Measurements from ENCODE around the gene TUBB2A.
"Not testable (repeated sequence)": the region's sequence is repeated elsewhere in the genome, so short reads cannot be mapped to it uniquely, and the experiment has no call there.

The TUBB2A gene

DNA sequence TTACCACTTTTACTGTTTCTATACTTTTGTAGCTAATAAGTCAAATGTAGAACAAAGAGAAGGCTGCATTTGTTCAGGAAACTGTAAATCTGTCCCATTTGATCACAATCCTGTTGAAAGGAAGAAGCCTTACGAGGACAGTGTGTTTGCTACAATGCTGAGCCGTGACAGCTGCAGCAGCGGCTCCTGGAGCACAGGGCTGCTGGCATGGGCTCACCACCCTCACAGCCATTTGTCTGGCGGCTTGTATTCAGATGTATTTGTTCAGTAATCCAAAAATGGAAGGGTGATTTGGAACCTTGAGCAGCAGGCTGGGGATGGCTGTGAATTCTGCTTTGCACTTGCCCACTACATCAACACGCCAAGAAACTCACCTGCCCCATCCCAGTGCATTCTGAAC lies 5.7 kb downstream of the TUBB2A start:
- DNase-seq, result no peak

DNA sequence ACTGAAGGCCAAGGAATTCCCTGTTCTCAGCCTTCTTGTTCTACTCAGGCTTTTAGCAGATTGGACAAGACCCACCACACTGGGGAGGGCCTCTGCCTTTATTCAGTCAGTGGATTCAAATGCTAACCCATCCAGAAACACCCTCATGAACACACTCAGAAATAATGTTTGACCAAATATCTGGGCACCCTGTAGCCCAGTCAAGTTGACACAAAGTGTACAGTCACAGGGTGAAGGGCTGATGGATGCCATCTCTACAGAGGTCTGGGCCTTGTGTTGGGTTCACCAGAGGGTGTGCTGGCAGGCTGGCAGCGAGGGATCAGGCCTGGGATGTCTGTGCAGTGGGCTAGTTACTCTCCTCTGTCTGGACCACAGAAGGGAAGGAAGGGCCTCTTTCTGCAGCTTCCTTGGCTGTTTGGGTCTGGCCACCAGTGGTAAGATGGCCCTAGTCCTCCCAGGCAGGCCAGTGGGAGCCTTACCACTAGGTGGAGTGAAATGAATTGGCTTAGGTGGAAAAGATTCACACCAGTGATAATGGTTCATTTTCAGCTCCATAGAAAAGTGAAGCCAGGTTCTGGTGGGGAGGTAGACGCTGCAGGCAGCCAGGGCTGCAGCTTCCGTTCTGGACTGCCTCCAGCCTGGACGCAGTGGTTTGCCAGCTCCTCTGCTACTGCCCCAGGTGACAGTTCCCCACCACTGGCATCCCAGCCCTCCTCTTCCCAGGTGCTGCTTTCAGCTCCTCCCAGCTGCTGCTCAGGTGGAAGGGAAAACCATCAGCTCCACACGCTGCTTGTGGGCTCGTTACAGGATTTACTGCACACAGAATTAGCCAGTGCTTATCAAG lies 9.2 kb downstream of the TUBB2A start:
- DNase-seq, result no peak

DNA sequence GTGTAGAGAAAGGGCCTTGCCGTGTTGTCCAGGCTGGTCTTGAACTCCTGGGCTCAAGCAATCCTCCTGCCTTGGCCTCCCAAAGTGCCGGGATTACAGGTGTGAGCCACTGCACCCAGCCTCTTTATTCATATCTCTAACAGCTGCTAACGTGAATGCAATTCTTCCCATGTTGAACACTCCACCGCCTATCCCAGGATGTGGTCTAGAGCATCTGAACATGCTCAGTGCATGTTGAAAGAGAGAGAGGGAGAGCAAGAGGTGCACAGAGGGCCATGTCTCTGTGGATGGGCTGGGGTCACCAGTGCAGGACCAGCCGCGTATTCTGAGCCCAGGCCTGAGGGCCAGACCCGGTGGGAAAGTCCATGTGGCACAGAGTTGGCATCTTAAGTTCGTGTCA lies 12.8 kb downstream of the TUBB2A start:
- no peak for DNase-seq

DNA sequence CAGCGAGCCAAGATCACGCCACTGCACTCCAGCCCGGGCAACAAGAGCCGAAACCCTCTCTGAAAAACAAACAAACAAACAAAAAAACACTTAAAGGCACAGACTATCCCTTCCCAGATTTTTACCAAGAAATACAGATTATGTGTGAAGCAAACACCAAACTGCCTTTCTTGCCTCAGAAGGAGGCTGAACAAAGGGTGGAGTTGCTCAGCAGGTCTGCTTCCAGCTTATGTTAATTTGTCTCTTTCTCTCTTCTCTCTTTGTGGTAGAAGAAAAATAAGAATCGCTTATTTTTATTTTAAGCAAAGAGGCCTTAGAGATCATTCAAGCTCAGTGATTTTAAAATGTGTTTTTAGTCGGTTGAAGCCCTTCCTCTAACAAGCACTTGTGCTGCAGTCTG lies 14.2 kb downstream of the TUBB2A start:
- DNase-seq, result no peak

DNA sequence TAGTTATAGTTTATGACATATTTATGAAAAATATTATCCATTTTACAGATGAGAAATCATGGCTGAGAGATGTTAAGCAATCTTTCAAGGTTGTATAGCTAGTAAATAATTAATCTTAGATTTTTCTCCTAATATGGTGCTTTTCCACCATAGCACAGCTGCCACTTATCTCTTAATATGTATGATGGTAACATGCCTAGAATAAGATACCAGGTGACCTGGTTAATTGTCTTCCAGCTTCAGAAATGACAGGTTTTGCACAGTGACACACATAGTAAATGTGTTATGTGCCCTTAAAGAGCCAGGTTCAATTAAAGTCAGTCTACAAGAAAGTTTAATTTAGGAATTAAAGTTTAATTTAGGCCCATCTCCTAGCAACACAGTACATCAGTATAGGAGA lies 14.8 kb downstream of the TUBB2A start:
- no peak for DNase-seq

DNA sequence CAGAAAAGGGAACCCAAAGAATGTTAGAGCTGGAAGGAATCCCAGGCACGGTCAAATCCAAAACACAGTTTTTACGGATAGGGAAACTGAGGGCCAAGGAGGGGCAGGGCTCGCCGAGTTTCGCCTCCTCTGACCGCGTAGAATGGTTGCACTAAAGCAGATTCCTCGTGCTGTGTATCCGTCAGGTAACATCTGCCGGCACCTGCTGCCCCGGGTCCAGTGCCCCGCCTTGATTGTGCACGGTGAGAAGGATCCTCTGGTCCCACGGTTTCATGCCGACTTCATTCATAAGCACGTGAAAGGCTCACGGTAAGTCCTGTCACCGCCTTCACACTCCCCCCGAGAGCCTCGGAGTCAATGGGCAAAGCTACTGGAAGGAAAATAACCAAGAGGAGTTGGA lies 17.1 kb downstream of the TUBB2A start:
- DNase-seq, result no peak

DNA sequence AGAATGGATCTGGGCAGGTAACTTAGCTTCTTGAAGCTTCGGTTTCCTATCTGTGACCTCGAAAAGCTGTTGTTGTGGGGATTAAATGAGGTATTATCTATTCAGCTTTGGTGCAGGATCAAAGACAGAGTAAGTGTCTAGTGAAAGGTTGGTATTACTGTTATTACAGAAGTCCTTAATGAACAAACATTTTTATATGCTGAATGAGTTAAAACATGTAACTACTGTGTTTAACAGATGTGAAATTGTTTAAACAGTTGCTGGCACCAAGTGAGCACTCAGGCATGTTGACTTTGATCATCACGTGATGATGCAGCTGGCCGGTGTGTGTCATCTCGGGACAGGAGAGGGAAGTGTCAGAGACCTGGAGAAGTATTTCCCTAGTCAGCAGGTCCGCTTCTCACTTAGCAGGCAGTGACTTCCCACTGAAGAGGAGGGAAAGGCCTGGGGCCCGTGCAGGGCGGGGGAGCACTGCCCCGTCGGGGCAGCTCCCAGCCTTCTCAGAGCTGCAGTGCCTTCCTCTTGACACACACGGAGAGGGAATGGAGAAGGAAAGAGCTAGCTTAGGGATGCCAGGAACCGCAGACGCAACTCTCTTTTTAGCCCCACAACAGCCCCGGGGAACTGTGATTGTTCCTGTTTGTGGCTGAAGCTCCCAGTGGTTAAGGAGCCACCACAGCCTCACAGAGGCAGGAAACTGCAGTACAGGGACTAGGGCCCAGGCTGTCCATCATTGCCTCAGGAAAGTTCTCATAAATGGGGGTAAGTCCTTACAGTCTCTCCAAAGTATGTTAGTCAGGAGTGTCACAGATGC lies 18.0 kb downstream of the TUBB2A start:
- no peak for DNase-seq

DNA sequence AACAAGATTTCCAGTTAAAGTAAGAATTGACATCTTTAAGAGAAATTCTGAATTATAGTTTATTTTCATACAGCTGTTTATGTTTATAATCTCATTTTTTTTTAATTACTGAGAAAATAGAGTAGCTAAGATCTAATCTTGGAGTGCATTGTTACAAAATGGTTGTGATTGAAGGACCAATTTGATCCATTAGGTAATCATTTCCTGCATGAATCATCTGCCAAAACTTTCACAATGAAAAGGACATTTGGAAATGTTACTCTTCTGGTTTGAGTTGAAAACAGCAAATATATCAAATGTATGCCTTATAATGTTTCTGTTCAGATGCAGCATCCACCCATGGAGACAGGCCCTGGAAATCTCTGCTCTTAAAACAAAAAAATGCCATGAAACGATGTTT lies 19.0 kb downstream of the TUBB2A start:
- no peak for DNase-seq

DNA sequence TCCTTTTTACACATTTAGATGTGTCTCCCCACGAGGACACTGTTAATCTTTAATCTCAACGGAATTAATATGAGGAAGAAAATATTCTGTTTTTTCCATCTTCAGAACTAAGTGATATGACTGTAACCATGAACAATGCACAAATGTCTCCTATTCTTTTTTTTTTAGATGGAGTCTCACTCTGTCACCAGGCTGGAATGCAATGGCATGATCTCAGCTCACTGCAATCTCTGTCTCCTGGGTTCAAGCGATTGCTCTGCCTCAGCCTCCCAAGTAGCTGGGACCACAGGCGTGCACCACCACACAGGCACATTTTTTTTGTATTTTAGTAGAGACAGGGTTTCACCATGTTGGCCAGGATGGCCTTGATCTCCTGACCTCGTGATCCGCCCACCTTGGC lies 19.5 kb downstream of the TUBB2A start:
- DNase-seq, result not testable (repeated sequence)

DNA sequence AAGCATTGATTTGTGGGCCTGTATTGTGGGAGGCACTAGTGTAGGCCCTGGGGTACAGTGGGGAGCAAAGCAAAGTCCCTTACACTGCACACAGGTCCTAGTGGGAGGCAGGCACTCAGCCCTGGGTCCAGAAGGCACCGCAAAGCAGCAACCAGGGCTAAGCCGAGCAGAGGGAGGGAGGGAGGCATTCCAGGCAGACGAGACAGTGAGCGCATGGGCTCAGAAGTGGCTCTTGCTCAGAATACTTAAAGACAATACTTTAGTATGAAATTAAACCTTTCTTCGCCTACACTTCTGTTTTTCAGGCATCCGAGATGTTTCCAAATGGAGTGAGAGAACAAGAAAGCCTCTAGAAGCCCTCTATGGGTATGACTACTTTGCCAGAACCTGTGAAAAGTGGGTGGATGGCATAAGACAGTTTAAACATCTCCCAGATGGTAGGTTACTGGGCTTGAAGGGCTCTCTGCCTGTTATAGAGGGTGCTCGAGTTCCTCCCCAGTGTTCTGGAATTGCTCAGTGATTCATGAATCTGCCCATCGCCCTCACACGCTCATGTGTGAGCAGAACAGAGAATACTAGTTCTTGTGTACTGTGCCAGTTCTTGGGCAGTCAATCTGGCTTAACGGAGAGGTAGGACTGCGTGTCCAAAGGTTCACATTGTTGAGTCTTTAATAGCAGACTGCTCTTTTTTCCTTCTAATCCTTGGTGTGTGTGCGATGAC lies 20.1 kb downstream of the TUBB2A start:
- DNase-seq, result no peak

DNA sequence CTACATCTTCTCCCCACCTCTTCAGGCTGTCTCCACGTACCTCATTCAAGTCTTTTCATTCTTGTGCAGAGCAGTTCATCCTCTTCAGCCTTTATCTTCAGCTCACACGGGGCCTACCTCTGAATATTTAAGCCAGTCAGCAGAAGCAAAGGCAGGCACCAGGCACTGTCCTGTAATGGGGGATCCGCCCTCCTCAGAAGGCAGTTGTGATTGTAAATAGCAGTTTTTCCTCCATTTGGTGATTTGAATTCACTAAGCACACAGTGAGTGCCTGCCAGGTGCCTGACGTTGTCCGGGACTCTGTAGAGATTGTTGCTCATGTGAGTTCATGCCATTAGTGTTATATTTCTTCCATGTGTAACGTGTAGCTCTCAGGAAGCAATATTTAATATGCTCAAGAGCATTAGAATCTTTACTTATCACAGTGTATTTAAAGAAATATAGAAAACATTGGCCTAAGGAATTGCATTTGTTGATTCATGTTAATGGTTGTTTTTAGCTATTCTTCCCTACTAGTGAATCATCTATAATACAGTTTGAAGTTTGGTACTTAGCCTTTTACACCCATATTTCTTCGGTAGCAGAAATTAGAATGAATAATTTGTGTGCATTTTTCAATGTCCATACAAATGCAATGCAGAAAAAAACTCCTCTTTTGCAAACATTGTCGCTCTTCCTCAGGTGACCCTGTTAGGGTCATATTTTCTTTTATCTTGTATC lies 20.9 kb downstream of the TUBB2A start:
- DNase-seq, result no peak

DNA sequence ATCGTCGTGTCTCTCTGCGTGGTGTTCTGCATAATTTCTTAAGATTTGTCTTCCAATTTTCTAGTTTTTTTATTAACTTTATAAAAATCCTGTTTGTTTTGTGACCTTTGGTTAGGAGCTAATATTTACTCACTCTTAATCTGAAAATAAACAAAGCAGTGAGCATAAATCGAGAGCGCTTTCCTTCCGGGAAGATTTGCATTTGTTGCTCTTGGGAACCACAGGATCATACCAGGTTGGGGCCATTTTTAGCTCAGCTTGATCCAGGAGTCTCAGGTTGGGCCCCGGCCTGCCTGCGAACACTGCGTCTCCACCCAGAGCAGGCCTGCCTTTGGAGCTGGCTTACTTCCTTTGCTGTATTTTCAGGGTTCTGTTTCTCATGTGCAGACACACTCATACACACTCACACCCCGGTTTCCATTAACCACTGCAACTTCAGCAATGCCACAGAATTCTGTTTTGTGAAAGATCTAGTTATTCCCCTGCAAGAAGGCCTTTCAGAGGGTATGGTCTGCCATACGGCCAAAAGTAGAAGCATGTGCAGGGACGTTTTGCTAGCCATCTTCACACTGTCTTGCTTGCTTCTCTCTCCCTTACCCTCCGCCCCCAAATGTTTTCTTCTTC lies 21.6 kb downstream of the TUBB2A start:
- no peak for DNase-seq

DNA sequence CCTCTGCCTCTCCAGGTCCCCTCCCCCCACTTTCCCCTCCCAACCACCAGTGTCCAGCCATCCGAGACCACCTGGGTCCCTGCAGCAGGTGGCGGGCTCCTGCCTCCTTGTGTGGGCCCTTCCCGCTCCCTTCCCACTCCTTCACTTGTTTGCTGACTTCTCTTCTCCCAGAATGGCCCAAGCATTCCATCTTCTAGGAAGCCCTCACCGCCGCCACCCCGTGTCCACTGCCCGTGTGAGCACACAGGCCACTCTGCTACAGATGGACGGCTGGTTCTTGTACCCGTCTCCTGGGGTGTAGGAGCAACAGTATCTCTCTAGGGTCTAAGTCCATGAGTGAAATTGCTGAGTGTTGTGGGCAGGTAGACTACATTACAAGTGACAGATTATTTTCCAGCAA lies 23.8 kb downstream of the TUBB2A start:
- no peak for DNase-seq

DNA sequence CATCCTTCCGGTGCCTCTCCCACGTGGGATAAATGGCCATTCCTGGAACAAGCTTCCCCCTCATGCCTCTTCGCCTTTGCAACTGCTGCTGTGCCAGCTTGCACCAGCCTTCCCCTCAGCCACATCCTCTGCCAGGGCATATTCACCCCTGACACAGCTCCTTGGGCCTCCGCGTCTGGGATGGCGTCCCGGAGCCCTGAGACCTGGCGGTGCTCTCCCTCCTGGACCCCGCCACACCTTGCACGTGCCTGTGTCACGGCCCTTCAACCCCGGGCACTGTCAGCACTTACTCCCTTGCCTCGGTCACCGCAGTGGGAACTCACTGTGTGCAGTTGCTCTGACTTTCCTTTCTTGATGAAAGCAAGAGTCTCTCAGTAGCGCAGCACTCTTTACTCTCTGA lies 25.6 kb downstream of the TUBB2A start:
- no peak for DNase-seq

DNA sequence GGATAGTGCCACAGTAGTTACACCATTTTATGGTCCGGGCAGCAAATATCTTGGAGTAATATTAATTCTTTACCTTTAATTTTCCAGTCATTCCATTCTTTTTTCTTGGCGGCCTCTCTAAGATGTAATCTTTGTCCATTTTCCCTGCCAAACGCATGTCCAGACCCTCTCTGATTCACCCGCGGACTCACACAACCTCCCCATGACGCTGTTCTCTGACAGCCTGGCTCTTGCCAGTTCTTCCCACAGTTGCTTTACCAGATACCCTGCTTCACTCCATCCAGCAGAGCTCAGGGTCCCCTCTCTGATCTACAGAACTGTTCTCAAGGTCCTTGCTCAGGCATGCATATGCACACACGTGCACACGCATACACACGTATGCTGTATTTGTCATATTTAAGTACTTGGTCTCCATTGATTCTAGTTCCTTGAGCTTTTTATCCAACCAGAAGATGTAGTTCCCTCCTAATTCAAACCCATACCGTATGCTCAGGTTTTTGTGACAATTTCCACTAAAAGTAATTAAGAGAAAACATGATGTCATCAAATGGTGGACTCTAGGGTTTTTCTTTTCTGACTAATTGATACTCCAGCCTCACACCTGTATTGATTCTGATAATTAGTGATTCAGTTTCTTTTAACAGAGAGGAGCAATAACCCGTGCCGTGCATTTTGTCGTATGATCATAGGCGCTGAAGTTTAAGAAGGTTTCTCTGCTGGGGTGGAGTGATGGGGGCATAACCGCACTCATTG lies 28.8 kb downstream of the TUBB2A start:
- DNase-seq, result no peak

DNA sequence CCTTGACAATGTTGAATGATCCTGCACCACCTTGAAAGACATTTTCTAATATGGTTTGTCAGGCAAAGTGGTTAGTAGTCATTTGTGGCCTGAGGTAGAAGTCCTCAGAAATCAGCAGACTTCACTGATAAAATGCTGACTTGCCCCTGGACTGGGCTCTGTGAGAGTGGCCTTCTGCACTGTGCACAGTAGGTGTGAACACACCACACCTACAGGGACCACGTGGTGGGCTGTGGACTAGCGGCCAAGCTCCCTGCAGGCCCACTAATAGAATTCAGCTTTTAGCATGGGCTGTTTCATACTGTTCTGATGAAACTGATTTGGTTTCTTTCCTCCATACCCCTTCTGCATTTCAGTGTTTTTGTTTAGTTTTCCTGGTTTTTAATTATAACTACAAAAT lies 31.5 kb downstream of the TUBB2A start:
- DNase-seq, result no peak

DNA sequence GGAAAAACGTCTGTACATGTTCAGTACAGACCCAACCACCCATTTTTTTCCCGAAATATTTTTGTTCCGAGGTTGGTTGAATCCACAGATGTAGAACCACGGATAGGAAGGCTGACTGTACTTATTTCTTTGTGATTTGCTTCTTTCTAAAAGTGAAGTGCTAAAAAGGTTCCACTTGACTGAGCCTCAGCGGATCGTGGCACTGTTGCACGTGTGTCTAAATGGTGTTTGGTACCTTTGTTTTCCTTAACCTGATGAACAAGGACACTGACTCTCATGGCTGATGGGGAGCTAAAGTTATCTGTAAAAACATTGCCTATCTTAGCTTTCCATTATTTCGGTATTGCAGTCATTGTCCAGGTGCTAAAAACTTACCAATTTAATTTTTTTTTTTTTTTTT lies 32.7 kb downstream of the TUBB2A start:
- DNase-seq, result no peak

DNA sequence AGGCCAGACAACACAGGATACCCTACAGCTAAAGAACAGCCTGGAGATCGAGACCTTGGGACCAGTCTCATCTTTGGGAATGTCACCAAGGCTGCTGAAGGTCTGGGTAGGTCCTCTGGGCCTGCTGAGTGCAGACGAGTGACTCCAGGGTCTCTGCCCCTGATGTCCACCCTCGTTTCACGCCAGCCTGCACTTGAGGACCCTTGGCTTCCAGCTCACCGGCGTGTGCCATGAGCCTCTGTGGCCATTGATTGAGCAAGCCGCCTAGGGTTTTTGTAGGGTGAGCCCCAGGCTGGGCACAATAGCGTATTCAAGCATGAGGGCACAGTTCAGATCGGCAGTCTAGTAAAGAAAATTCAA lies 34.5 kb downstream of the TUBB2A start:
- no peak for DNase-seq

DNA sequence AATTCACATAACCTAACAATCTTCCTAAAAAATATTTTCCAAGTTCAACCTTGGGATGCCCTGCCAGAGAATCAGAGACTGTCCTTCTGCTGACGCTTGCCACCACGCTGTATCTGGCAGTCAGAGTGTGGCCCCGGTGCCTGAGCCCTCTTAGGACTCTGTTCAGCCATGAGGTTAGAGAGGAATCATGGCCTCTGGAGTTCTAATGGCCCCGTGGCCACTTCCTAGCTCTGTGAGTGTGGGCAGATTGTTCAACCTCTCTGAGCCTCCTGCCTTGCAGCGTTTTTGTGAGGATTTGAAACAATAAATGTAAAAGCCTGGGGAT lies 36.6 kb downstream of the TUBB2A start:
- DNase-seq, result no peak

DNA sequence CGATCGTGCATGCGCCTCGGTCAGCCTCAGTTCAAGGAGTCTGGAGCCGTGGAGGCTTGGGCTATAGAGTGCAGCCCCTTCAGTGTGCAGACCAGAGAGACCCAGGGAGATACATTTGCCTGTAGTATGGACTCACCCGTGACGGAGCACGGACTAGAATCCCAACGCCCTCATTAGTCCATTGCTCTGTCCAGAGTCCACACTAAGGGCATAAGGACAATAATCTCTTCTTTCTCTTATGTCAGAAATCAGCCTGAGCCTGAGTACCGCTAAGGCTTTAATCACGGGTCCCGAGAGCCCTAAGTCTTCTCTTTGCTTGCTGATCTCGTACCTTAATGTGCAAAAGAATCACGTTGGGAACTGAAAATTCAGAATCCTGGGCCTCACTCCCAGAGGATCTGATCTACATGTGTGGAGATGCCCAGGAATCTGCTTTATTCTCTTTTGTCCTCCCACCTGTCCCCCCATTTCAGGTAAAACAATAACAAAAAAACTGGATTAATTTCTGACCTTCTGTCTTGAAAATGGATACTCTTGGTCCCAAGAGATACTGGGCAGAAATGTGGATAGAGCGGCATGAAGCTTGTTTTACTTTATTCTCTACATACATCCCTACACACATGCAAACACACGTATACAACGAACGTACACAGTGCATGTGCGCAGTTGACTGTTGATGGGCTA lies 38.2 kb downstream of the TUBB2A start:
- no peak for DNase-seq

DNA sequence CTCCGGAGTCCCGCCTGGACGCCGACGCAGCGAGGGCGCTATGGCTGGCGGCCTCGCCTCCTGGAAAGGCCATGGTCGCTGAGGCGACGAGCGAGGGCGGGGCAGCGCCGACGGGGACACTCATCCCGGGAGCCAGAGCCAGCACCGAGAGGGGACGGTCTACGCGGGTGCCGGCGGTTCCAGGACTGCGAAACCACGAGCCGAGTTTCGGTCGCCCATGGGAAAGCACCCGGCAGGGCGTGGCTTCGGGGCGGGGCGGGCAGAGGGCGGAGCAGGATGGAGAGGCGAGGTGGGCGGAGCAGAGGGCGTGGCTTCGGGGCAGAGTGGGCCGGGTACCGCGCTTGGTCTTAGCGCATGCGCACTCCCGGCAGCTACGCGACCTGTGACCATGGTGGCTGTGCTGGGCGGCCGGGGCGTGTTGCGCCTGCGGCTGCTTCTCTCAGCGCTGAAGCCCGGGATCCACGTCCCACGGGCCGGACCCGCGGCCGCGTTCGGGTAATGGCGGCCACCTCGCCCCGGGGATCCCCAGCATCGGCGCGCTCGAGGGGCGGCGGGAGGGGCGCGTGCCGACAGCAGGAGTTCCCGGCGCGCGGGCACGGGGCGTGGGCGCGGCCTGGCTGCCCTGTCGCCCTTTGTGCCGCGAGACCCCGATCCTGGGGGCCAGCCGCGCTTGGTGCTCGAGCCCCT lies 38.8 kb downstream of the TUBB2A start, which contains the start of gene BPHL:
TSS of gene BPHL (plus strand) at position 359 of the 687 bp plus-strand sequence. CDS start at position 389, 30 bp downstream.
- DNase-seq, result peak; percentile 98 to 99 (median 98)

All from activated CD4-positive, CD25-positive, alpha-beta regulatory T cell (primary cell).